K562 (cell line): Measurements from ENCODE around the gene NUDT21. TPM values are rescaled to one million over a fixed set of nuclear protein-coding genes. Genes with fewer than 3 reads are reported as not detected.

Source experiments
- ATAC-seq: fragments of 200-7000 bp; cut with Tn5 transposase; 3 replicates; pipeline ENCODE4 v1.9.1; 2020; ENCODE audit warnings: moderate library complexity
- Bru-seq: library from RNA; stranded (reverse); fragments of 400-500 nt; gene quantifications from one replicate; lab custom pipeline; 2021; lab: Mats Ljungman, UMichigan
- BruChase-seq, 2 experiments: library from RNA; stranded (reverse); fragments of 400-500 nt; gene quantifications; one replicate each; lab custom pipeline; 2021; lab: Mats Ljungman, UMichigan
- BruUV-seq: library from RNA; stranded (reverse); fragments of 400-500 nt; replicated peaks from 2 replicates; lab custom pipeline; 2021; lab: Mats Ljungman, UMichigan
- CTCF ChIA-PET: fragments of 300-600 bp; formaldehyde crosslinking; extraction: SDS; loops from one replicate; lab custom pipeline; 2021; ENCODE audit warnings: low intra/inter-chr PET ratio; lab: Yijun Ruan, JAX
- POLR2A ChIA-PET: fragments of 300-600, 350-650 bp; sonication (Branson Sonifier 250); formaldehyde crosslinking; extraction: SDS; loops from one replicate; lab custom pipeline; 2021; ENCODE audit warnings: antibody characterized with exemption, inconsistent platforms; lab: Yijun Ruan, JAX
- DNase-seq, 4 experiments: peaks; one replicate each; pipeline versions ENCODE4 v3.0.0 to v3.0.0-alpha.2; 2011 to 2018; ENCODE audit warnings: low spot score in 3 of 4, mixed read lengths in 3 of 4; ENCODE audit errors: extremely low read depth in 1 of 4
- FAIRE-seq: peaks from 2 replicates; lab custom pipeline; 2011; peaks lifted over from hg19 to GRCh38; lab: Jason Lieb, UNC
- H2AFZ ChIP-seq: 2 replicates; pipeline ENCODE4 v1.6.0; 2011; ENCODE audit warnings: low read depth, low read length, control low read depth, inconsistent platforms
- H3K27ac ChIP-seq: fragments of 200-600 bp; 3 replicates; pipeline ENCODE4 v1.8.0; 2011; ENCODE audit warnings: low read depth, mild to moderate bottlenecking, control low read depth, inconsistent platforms, low read length, moderate library complexity, mixed read lengths; ENCODE audit errors: extremely low read depth
- H3K27me3 ChIP-seq, 2 experiments: fragments of 300-600 bp in 1 of 2; 2 replicates in 1 of 2; 3 replicates in 1 of 2; pipeline versions ENCODE4 v1.6.0 to v1.8.0; 2011; ENCODE audit warnings: inconsistent platforms in 2 of 2, low read length in 2 of 2, mild to moderate bottlenecking in 1 of 2, mixed read lengths in 1 of 2, moderate library complexity in 1 of 2; ENCODE audit not compliant: control insufficient read depth in 2 of 2, insufficient read depth in 2 of 2
- H3K36me3 ChIP-seq: fragments of 300-600 bp; 3 replicates; pipeline ENCODE4 v1.8.0; 2011; ENCODE audit warnings: mild to moderate bottlenecking, low read length, inconsistent platforms; ENCODE audit not compliant: control insufficient read depth, insufficient read depth
- H3K4me1 ChIP-seq, 2 experiments: fragments of 200-600 bp in 1 of 2; replicated peaks in 1 of 2; 2 replicates in 1 of 2; 3 replicates in 1 of 2; pipeline versions ENCODE4 v1.5.1 to v1.8.0; 2011; ENCODE audit warnings: inconsistent platforms in 2 of 2, low read length in 2 of 2, mild to moderate bottlenecking in 1 of 2, mixed read lengths in 1 of 2, moderate library complexity in 1 of 2; ENCODE audit not compliant: control insufficient read depth in 2 of 2, insufficient read depth in 2 of 2
- H3K4me2 ChIP-seq: 2 replicates; pipeline ENCODE4 v1.6.1; 2011; ENCODE audit warnings: low read length, control low read depth, inconsistent platforms, mixed read lengths; ENCODE audit not compliant: insufficient read depth
- H3K4me3 ChIP-seq: fragments of 200-600 bp; sonication (generic), shearing (Covaris generic); 2 replicates; pipeline ENCODE4 v1.5.1; 2016; ENCODE audit warnings: control low read depth, inconsistent platforms
- H3K79me2 ChIP-seq: fragments of 200-600 bp; 3 replicates; pipeline ENCODE4 v1.8.0; 2011; ENCODE audit warnings: low read length, inconsistent platforms; ENCODE audit not compliant: control insufficient read depth, insufficient read depth
- H3K9ac ChIP-seq, 2 experiments: 2 replicates each; pipeline versions ENCODE4 v1.6.0 to v1.6.1; 2011; ENCODE audit warnings: low read depth in 2 of 2, low read length in 2 of 2, control low read depth in 1 of 2, inconsistent platforms in 1 of 2, mild to moderate bottlenecking in 1 of 2, mixed read lengths in 1 of 2; ENCODE audit not compliant: insufficient read depth in 1 of 2
- H3K9me1 ChIP-seq: one replicate; pipeline ENCODE4 v1.6.0; 2011; ENCODE audit warnings: inconsistent platforms, mild to moderate bottlenecking, low read length, moderate library complexity; ENCODE audit not compliant: control insufficient read depth, insufficient read depth
- H3K9me3 ChIP-seq: replicated peaks from 2 replicates; pipeline ENCODE4 v1.5.1; 2011; ENCODE audit warnings: low read depth, low read length, inconsistent platforms; ENCODE audit not compliant: control insufficient read depth, insufficient read depth
- H4K20me1 ChIP-seq: replicated peaks from 2 replicates; pipeline ENCODE4 v1.6.1; 2011; ENCODE audit warnings: low read length, inconsistent platforms, mixed read lengths; ENCODE audit not compliant: control insufficient read depth, insufficient read depth
- CAMTA2 ChIP-seq: fragments of 250-450 bp; sonication (Bioruptor Pico); conservative IDR thresholded peaks from 2 replicates; pipeline ENCODE4 v1.5.1; 2022
- CREBBP ChIP-seq: IDR thresholded peaks from one replicate; pipeline ENCODE4 v1.6.1; 2012; ENCODE audit warnings: low read depth, mild to moderate bottlenecking, control low read depth, inconsistent platforms, low read length
- CREM ChIP-seq: IDR thresholded peaks from 2 replicates; pipeline ENCODE4 v1.6.1; 2014; ENCODE audit warnings: antibody characterized with exemption, low read depth
- PHTF2 ChIP-seq: fragments of 250-450 bp; sonication (Bioruptor Pico); IDR thresholded peaks from 2 replicates; pipeline ENCODE4 v1.5.0; 2021; ENCODE audit warnings: mild to moderate bottlenecking
- POLR3G ChIP-seq: IDR thresholded peaks from 2 replicates; pipeline ENCODE4 v1.6.1; 2011; ENCODE audit not compliant: insufficient read length, insufficient replicate concordance; ENCODE audit errors: extremely low read depth
- SIN3B ChIP-seq: fragments of 450-650 bp; IDR thresholded peaks from 2 replicates; pipeline ENCODE4 v1.6.1; 2017; ENCODE audit warnings: low read depth, mild to moderate bottlenecking, moderate library complexity
- THRA ChIP-seq: fragments of 450-650 bp; IDR thresholded peaks from 2 replicates; pipeline ENCODE4 v1.6.1; 2017; ENCODE audit warnings: mild to moderate bottlenecking, moderate library complexity
- TSHZ1 ChIP-seq: fragments of 250-450 bp; sonication (Bioruptor Pico); IDR thresholded peaks from 2 replicates; pipeline ENCODE4 v1.4.0; 2020; ENCODE audit warnings: mild to moderate bottlenecking, moderate library complexity
- U2AF2 ChIP-seq: fragments of 200-400 bp; formaldehyde crosslinking; optimal IDR thresholded peaks from 2 replicates; pipeline ENCODE3; 2017; ENCODE audit warnings: low read depth, mild to moderate bottlenecking, low read length
- ZNF217 ChIP-seq: sonication (generic); formaldehyde crosslinking; IDR thresholded peaks from 2 replicates; pipeline ENCODE4 v1.8.0; 2022; ENCODE audit warnings: mild to moderate bottlenecking, missing genetic modification reagents
- ZNF24 ChIP-seq: fragments of 450-650 bp; IDR thresholded peaks from 2 replicates; pipeline ENCODE4 v1.6.1; 2016
- ZNF57 ChIP-seq: fragments of 450-650 bp; formaldehyde crosslinking; IDR thresholded peaks from 2 replicates; pipeline ENCODE4 v1.4.0; 2020; ENCODE audit warnings: mild to moderate bottlenecking, moderate library complexity
- ZNF717 ChIP-seq: fragments of 250-450 bp; sonication (Bioruptor Pico); IDR thresholded peaks from 2 replicates; pipeline ENCODE4 v1.5.0; 2021
- WGBS: fragments of 100-300 bp; shearing (Covaris generic); methylation state at CpG from one replicate; pipeline ENCODE4 v1.1.6; 2016; ENCODE audit warnings: low coverage, mixed read lengths; ENCODE audit not compliant: insufficient coverage; ENCODE audit errors: missing lambda C conversion rate; 5-methylcytosine and 5-hydroxymethylcytosine counted together
- in situ Hi-C: fragments of 300-500 bp; cut with MboI; formaldehyde crosslinking; loops from 4 replicates; pipeline ENCODE4 v1.15.0; 2018; ENCODE audit warnings: inconsistent platforms, mixed read lengths
- intact Hi-C: fragments of 100-400 bp; cut with micrococcal nuclease; formaldehyde crosslinking; loops from 2 replicates; pipeline ENCODE4 v1.14.2; 2022
- long read RNA-seq, 3 experiments: library from polyadenylated mRNA in 2 of 3; library from RNA in 1 of 3; unstranded in 2 of 3; stranded (forward) in 1 of 3; transcript quantifications; one replicate each; pipeline ENCODE4 v2.0.0, GENCODE V29; 2019 to 2022
- polyA minus RNA-seq, 3 experiments: library from RNA; depleted of rRNA, polyadenylated mRNA; stranded (reverse); fragments of >200 nt; gene quantifications; 2 replicates each; pipeline ENCODE4 v1.2.3, GENCODE V29; 2011
- polyA plus RNA-seq, 8 experiments: library from polyadenylated mRNA; depleted of rRNA in 4 of 8; stranded (reverse) in 5 of 8; unstranded in 3 of 8; fragments of >200 nt; fragmentation: Nextera tagmentation in 2 of 8; fragmentation: Illumina TruSeq in 1 of 8; extraction: Ambion mirVana in 2 of 8; extraction: Trizol in 1 of 8; gene quantifications; 2 replicates each; pipeline versions ENCODE4 v1.2.1 to v1.2.3, GENCODE V29; 2011 to 2014; ENCODE audit warnings: inconsistent platforms in 1 of 8, missing spikeins in 1 of 8
- total RNA-seq, 7 experiments: library from RNA; depleted of rRNA in 6 of 7; stranded (reverse); fragments of >200 nt in 6 of 7; fragmentation: Illumina TruSeq in 2 of 7; extraction: Trizol in 2 of 7; gene quantifications; 2 replicates each; pipeline versions ENCODE4 v1.2.1 to v1.2.3, GENCODE V29; 2011 to 2021; ENCODE audit warnings: low replicate concordance in 1 of 7

NUDT21 gene
- total RNA-seq (2011; cell fraction: chromatin; rRNA removed; ENCODE audit: low replicate concordance) = 51.6 and 102 TPM in 2 replicates
- 53.4 and 64.7 TPM in 2 replicates for total RNA-seq (2011; cell fraction: nucleolus; rRNA removed)
- 48.0 and 83.7 TPM in 2 replicates for total RNA-seq (2011; cell fraction: nucleoplasm; rRNA removed)
- total RNA-seq (2014; rRNA removed) (72.5 and 172 TPM in 2 replicates), total RNA-seq (2014; rRNA removed; fragmentation: Illumina TruSeq; extraction: Trizol) (123 and 159 TPM in 2 replicates), total RNA-seq (2015; rRNA removed; fragmentation: Illumina TruSeq; extraction: Trizol) (102 and 112 TPM in 2 replicates), total RNA-seq (2021) (200 and 218 TPM in 2 replicates), polyA plus RNA-seq (2011; rRNA removed) (142 and 160 TPM in 2 replicates), polyA plus RNA-seq (2014; fragmentation: Illumina TruSeq; extraction: Trizol) (121 and 146 TPM in 2 replicates), polyA plus RNA-seq (2014; fragmentation: Nextera tagmentation; extraction: Ambion mirVana) (100 to 1,000 TPM; 109 to 135 TPM), polyA plus RNA-seq (2014; rRNA removed) (62.4 and 69.4 TPM in 2 replicates), polyA minus RNA-seq (2011; rRNA and poly(A)+ RNA removed) (166 and 195 TPM in 2 replicates), Bru-seq, nascent RNA (percentile 91 among the genes with signal in this experiment), BruChase-seq, experiment 1, labeled RNA remaining after a 2-hour chase (percentile 95 among the genes with signal in this experiment), BruChase-seq, experiment 2, labeled RNA remaining after a 6-hour chase (percentile 96 among the genes with signal in this experiment)
- 73.9 and 107 TPM in 2 replicates for polyA plus RNA-seq (2011; cell fraction: cytosol; rRNA removed)
- 128 and 152 TPM in 2 replicates for polyA plus RNA-seq (2011; cell fraction: nucleus; rRNA removed)
- polyA plus RNA-seq (2012) = 139 and 178 TPM in 2 replicates
- polyA minus RNA-seq (2011; cell fraction: cytosol; rRNA and poly(A)+ RNA removed) = 80.8 and 83.8 TPM in 2 replicates
- polyA minus RNA-seq (2011; cell fraction: nucleus; rRNA and poly(A)+ RNA removed) = 64.9 and 78.0 TPM in 2 replicates
- long read RNA-seq, experiment 1, full-length matches to known transcripts = 497 of 572 reads
- long read RNA-seq, experiment 1, partial matches to known transcripts = 69 of 572 reads
- long read RNA-seq, experiment 1, other reads (novel, unspliced or antisense) = 6 of 572 reads
- long read RNA-seq, experiment 2, full-length matches to known transcripts = 56 of 112 reads
- long read RNA-seq, experiment 2, partial matches to known transcripts = 1 of 112 reads
- long read RNA-seq, experiment 2, other reads (novel, unspliced or antisense) = 55 of 112 reads
- long read RNA-seq, experiment 3, full-length matches to known transcripts = 131 of 145 reads
- long read RNA-seq, experiment 3, partial matches to known transcripts = 2 of 145 reads
- long read RNA-seq, experiment 3, other reads (novel, unspliced or antisense) = 12 of 145 reads

- peaks cover 76% of the 10 kb centered on the region for H3K79me2 ChIP-seq
- CTCF ChIA-PET = no interaction called here
- TF ChIP-seq SIN3B (peak; percentile 78), ZNF57 (CRISPR knock-in tag) (no peak), ZNF717 (CRISPR knock-in tag) (no peak), PHTF2 (CRISPR knock-in tag) (no peak), ZNF217 (CRISPR knock-in tag) (no peak), CREM (peak; percentile 71; the same call in 1 of the 2 replicates), CAMTA2 (CRISPR knock-in tag) (no peak), POLR3G (no peak), TSHZ1 (CRISPR knock-in tag) (no peak), THRA (no peak), U2AF2 (no peak), ZNF24 (no peak), CREBBP (no peak)
Measured at GRCh38 chr16:56450986-56451752, at the start of gene NUDT21, which contains the start of gene OGFOD1. NUDT21 (minus strand) TSS chr16:56451332; CDS start chr16:56451202, 130 bp downstream. OGFOD1 (plus strand) TSS chr16:56451554; CDS start chr16:56451613, 59 bp downstream.

More at GRCh38 chr16:56450986-56451752, at the start of gene NUDT21, which contains the start of gene OGFOD1:
- FAIRE-seq = peak; percentile 98
- POLR2A ChIA-PET = interaction anchor here (0.6 to 2.9 kb wide), 14 partner anchors 9 to 154 kb away, joined by 3 to 17 read pairs (median 4); no protein-coding TSS in a partner anchor
- H3K9me3 ChIP-seq = no peaks in the 10 kb centered on the region
- in situ Hi-C loops (no loop called here), intact Hi-C loops (no loop called here)
- peak; percentile 98 for ATAC-seq
- H3K4me1 ChIP-seq = peaks cover 0 to 16% of the 10 kb centered on the region in 2 experiments; a peak in 4 of 5 replicates
- peak within 1 kb of the TSS; percentile 89 for H3K4me3 ChIP-seq
- peak within 1 kb of the TSS; percentile 88 for H3K27ac ChIP-seq
- H3K36me3 ChIP-seq = peaks cover 55% of the 10 kb centered on the region
- H3K9ac ChIP-seq = peak within 1 kb of the TSS; percentile 93 to 98
- no TSS peak for BruUV-seq
- peaks cover 18% of the 10 kb centered on the region for H4K20me1 ChIP-seq
- under 1% methylated on average over 55 of the region's 56 CpGs for WGBS
- no peaks in the 10 kb centered on the region for H3K27me3 ChIP-seq
- peak; percentile 96 to 99 (median 97) for DNase-seq
- H3K4me2 ChIP-seq = peak within 1 kb of the TSS; percentile 95
- H2AFZ ChIP-seq = peak within 1 kb of the TSS; percentile 92
- H3K9me1 ChIP-seq = no peaks in the 10 kb centered on the region
